Caco-2 (cell line): ENCODE data around the gene RANBP3. TPM values are rescaled to one million over a fixed set of nuclear protein-coding genes. Genes with fewer than 3 reads are reported as not detected.
"Not testable (repeated sequence)": the region's sequence is repeated elsewhere in the genome, so short reads cannot be mapped to it uniquely, and the experiment has no call there.

Source experiments
- BruUV-seq: library from RNA; stranded (reverse); fragments of 400-500 nt; replicated peaks from 2 replicates; lab custom pipeline; 2021; lab: Mats Ljungman, UMichigan
- CTCF ChIA-PET: fragments of 300-600 bp; sonication (Branson Sonifier 250); formaldehyde crosslinking; loops from one replicate; lab custom pipeline; 2022; ENCODE audit warnings: antibody characterized with exemption; lab: Charles Lee
- POLR2A ChIA-PET: fragments of 300-600 bp; sonication (Branson Sonifier 250); formaldehyde crosslinking; loops from one replicate; lab custom pipeline; 2022; ENCODE audit warnings: antibody characterized with exemption; lab: Charles Lee
- DNase-seq, 2 experiments: peaks; one replicate each; pipeline versions ENCODE4 v3.0.0 to v3.0.0-alpha.2; 2020 to 2022
- H3K27me3 ChIP-seq: replicated peaks from 2 replicates; pipeline ENCODE4 v1.6.0; 2011; ENCODE audit warnings: low read length; ENCODE audit not compliant: control insufficient read depth, insufficient read depth
- H3K36me3 ChIP-seq: 2 replicates; pipeline ENCODE4 v1.5.1; 2011; ENCODE audit warnings: low read length; ENCODE audit not compliant: control insufficient read depth, insufficient read depth
- H3K4me1 ChIP-seq: fragments of 250-450 bp; sonication (Bioruptor Pico); 2 replicates; pipeline ENCODE4 v1.5.1; 2020; ENCODE audit warnings: mild to moderate bottlenecking
- H3K4me3 ChIP-seq: 2 replicates; pipeline ENCODE4 v1.5.1; 2011; ENCODE audit warnings: low read depth, mild to moderate bottlenecking, control low read depth, low read length
- H3K9me3 ChIP-seq: fragments of 250-450 bp; sonication (Bioruptor Pico); 2 replicates; pipeline ENCODE4 v1.5.1; 2020; ENCODE audit warnings: mild to moderate bottlenecking, moderate library complexity
- H3K27ac Mint-ChIP-seq: one replicate; pipeline ENCODE4 v1.8.0; 2022; ENCODE audit warnings: mixed read lengths; ENCODE audit not compliant: unreplicated experiment
- H3K27me3 Mint-ChIP-seq: one replicate; pipeline ENCODE4 v1.8.0; 2022; ENCODE audit warnings: mixed read lengths; ENCODE audit not compliant: insufficient read depth, unreplicated experiment
- H3K36me3 Mint-ChIP-seq: one replicate; pipeline ENCODE4 v1.8.0; 2022; ENCODE audit warnings: mild to moderate bottlenecking, mixed read lengths; ENCODE audit not compliant: insufficient read depth, unreplicated experiment
- H3K4me1 Mint-ChIP-seq: one replicate; pipeline ENCODE4 v1.8.0; 2022; ENCODE audit warnings: low read depth, mixed read lengths; ENCODE audit not compliant: unreplicated experiment
- H3K4me3 Mint-ChIP-seq: one replicate; pipeline ENCODE4 v1.8.0; 2022; ENCODE audit warnings: mild to moderate bottlenecking, moderate library complexity, mixed read lengths; ENCODE audit not compliant: unreplicated experiment
- H3K9me3 Mint-ChIP-seq: one replicate; pipeline ENCODE4 v1.8.0; 2022; ENCODE audit warnings: mixed read lengths; ENCODE audit not compliant: unreplicated experiment
- intact Hi-C: fragments of 100-400 bp; cut with micrococcal nuclease; formaldehyde crosslinking; loops from one replicate; pipeline ENCODE4 v1.10.0; 2022; ENCODE audit not compliant: unreplicated experiment
- total RNA-seq: library from RNA; stranded (reverse); gene quantifications from 2 replicates; pipeline ENCODE4 v1.2.3, GENCODE V29; 2022
- TF ChIP-seq, protein P1 (sequence below), 2 experiments: fragments of 200-600 bp in 1 of 2; IDR thresholded peaks; 1 replicate in 1 of 2; 2 replicates in 1 of 2; pipeline versions ENCODE4 v1.5.1 to v1.8.0; 2011 to 2022; ENCODE audit warnings: antibody characterized with exemption in 1 of 2, control low read depth in 1 of 2, inconsistent platforms in 1 of 2, low read depth in 1 of 2, low read length in 1 of 2, mild to moderate bottlenecking in 1 of 2, moderate library complexity in 1 of 2; ENCODE audit not compliant: insufficient read depth in 1 of 2, severe bottlenecking in 1 of 2, unreplicated experiment in 1 of 2

Gene RANBP3
- total RNA-seq, 1 experiment from 2014 or later, result 90.4 TPM

DNA sequence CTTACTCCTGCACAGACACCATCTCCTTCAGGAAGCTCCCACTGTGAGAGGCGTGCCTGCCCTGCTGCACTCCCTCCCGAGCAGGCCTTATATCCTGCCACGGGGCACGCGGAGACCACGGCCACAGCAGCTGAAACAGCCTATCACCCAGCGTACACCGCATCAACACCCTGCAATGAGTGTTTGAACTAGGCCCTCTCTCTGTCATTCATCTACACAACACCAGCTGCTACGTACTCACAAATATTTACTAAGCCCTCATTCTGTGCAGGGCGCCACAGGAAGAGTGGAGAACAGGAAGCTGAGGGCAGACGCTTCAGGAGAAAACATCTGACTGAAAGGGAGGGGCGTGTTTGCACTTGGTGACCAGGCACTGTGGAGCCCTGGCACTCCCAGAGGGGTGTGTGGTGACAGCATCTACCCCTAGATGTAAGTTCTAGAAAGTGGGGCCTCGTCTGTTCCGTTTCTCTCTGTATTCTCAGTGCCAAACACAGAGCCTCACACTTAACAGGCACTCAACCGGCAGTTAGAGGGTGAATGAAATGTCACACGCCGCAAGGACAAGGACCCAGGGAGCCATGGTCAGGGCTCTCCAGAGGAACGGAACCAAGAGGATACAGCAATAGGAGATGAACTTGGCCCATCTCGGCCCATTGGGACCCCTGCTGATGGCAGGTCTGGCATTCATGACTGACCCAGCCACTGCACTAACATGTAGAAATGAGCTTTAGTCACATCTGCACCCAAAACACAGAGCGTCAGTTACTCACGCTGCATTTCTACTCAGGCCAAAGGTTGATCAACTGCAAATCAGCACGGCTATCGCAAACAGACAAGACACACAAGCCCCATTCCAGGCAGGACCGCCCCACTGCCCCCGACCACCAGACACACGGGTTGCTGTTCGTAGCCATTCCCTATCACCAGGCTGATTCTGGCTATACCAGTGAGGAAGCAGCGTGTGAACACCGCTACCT, 15.7 kb downstream of the RANBP3 start:
- DNase-seq, result peak in 1 of 2 experiments; percentile 29
- ChIA-PET POLR2A (interaction anchor here (0.6 kb wide), 1 partner anchor 147 kb away, joined by 4 read pairs; no protein-coding TSS in a partner anchor), CTCF (interaction anchor here (0.7 kb wide), 1 partner anchor 159 kb away, joined by 3 read pairs; no protein-coding TSS in a partner anchor)
- Histone ChIP-seq H3K4me1 (peaks cover 22% of the 10 kb centered on the region), H3K9me3 (no peaks in the 10 kb centered on the region), H3K4me3 (no peak overlapping the region), H3K27me3 (no peaks in the 10 kb centered on the region), H3K36me3 (no peaks in the 10 kb centered on the region; the same call in 1 of the 2 replicates)
- intact Hi-C loops, result no loop called here
- peak overlapping the region; percentile 67 for H3K27ac Mint-ChIP-seq
- TF ChIP-seq, protein P1, sequence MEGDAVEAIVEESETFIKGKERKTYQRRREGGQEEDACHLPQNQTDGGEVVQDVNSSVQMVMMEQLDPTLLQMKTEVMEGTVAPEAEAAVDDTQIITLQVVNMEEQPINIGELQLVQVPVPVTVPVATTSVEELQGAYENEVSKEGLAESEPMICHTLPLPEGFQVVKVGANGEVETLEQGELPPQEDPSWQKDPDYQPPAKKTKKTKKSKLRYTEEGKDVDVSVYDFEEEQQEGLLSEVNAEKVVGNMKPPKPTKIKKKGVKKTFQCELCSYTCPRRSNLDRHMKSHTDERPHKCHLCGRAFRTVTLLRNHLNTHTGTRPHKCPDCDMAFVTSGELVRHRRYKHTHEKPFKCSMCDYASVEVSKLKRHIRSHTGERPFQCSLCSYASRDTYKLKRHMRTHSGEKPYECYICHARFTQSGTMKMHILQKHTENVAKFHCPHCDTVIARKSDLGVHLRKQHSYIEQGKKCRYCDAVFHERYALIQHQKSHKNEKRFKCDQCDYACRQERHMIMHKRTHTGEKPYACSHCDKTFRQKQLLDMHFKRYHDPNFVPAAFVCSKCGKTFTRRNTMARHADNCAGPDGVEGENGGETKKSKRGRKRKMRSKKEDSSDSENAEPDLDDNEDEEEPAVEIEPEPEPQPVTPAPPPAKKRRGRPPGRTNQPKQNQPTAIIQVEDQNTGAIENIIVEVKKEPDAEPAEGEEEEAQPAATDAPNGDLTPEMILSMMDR (IDR thresholded peaks at IDR 0.05; ENCODE audit: insufficient read depth in 1 of 2, low read depth in 1 of 2, low read length in 1 of 2, severe bottlenecking in 1 of 2, unreplicated experiment in 1 of 2), result no peak
- H3K9me3 Mint-ChIP-seq, result no peaks in the 10 kb centered on the region
- no peak overlapping the region for H3K4me3 Mint-ChIP-seq
- H3K4me1 Mint-ChIP-seq, result peaks cover 28% of the 10 kb centered on the region
- peaks cover 20% of the 10 kb centered on the region for H3K36me3 Mint-ChIP-seq
- no TSS peak for BruUV-seq
- no peaks in the 10 kb centered on the region for H3K27me3 Mint-ChIP-seq

DNA sequence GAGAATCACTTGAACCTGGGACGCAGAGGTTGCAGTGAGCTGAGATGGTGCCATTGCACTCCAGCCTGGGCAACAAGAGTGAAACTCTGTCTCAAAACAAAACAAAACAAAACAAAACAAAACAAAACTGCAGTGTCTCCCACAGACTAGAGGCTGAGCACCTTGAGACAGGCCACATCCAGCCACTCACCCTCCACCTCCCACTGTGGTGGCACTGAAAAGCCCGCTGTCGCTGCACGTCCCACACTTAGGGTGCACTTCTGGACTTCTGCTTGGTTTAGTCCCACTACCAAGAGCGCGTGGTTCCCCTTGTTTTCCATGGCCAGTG, 16.3 kb downstream of the RANBP3 start:
- POLR2A ChIA-PET, H3K36me3 ChIP-seq, H3K9me3 ChIP-seq, CTCF ChIA-PET, intact Hi-C loops, H3K9me3 Mint-ChIP-seq, H3K4me3 ChIP-seq, H3K4me3 Mint-ChIP-seq, BruUV-seq, DNase-seq, H3K27me3 Mint-ChIP-seq, H3K27me3 ChIP-seq: not testable (repeated sequence)
- Mint-ChIP-seq H3K36me3 (peaks cover 20% of the 10 kb centered on the region), H3K27ac (peak overlapping the region; percentile 67), H3K4me1 (peaks cover 26% of the 10 kb centered on the region)
- H3K4me1 ChIP-seq, result peaks cover 22% of the 10 kb centered on the region

DNA sequence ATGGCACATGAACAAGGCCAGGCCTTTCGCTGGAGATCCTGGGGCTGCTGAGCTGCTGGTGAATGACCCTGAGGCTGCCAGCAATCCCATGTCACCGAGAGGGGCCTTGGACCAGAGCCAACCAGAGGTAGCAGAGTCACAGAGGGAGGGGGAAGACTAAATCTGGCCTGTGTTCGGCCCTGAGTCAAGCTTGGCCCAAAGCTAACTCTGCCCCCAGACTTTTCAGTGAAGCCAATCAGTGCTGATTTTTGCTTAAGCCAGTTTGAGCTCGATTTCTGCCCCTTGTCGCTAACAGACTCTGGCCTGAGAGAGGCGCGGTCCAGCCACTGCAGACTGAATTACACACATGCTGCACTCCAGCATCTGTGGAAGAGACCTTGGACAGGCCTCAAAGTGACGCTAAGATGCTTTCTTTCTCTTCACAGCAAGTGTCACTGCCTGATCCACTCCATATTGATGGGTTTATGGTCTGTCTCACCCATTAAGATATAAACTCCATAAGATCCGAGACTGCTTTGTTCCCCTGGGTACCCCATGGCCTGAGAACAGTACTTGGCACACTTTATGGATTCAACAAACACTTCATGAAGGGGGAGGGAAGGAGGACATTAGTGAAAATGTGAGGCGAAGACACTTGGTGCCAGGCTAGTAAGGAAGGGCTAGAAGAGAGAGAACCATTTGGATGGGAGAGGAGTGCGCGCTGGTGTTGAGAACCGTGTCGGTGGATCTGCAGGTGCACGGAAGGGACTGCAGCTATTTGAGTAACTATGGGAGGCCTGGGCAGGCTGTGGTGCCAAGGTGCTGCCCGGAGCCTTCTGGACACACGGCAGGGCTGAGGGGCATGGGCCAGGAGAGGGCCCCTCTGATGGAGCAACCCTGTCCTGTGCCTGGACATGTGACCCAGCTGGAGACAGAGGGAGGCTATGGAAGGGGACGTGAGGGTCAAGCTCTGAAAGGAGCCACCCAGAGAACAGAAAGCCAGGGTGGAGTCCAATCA, 17.6 kb downstream of the RANBP3 start:
- Mint-ChIP-seq H3K4me1 (peaks cover 21% of the 10 kb centered on the region), H3K27ac (no peak overlapping the region)
- TF ChIP-seq, protein P1 (IDR thresholded peaks at IDR 0.05; ENCODE audit: insufficient read depth in 1 of 2, low read depth in 1 of 2, low read length in 1 of 2, severe bottlenecking in 1 of 2, unreplicated experiment in 1 of 2), result no peak

More for the DNA sequence above, 17.6 kb downstream of the RANBP3 start:
- no peaks in the 10 kb centered on the region for H3K9me3 ChIP-seq
- no peak overlapping the region for H3K4me3 Mint-ChIP-seq
- intact Hi-C loops, result no loop called here
- POLR2A ChIA-PET, result no interaction called here
- H3K9me3 Mint-ChIP-seq, result no peaks in the 10 kb centered on the region
- no peaks in the 10 kb centered on the region; the same call in 1 of the 2 replicates for H3K36me3 ChIP-seq
- no TSS peak for BruUV-seq
- DNase-seq, result no peak
- peaks cover 24% of the 10 kb centered on the region for H3K4me1 ChIP-seq
- CTCF ChIA-PET, result no interaction called here
- H3K4me3 ChIP-seq, result no peak overlapping the region
- H3K27me3 Mint-ChIP-seq, result no peaks in the 10 kb centered on the region
- H3K27me3 ChIP-seq, result no peaks in the 10 kb centered on the region
- H3K36me3 Mint-ChIP-seq, result peaks cover 12% of the 10 kb centered on the region
